Measurements from ENCODE around the gene ARHGAP8.

The ARHGAP8 gene

DNA sequence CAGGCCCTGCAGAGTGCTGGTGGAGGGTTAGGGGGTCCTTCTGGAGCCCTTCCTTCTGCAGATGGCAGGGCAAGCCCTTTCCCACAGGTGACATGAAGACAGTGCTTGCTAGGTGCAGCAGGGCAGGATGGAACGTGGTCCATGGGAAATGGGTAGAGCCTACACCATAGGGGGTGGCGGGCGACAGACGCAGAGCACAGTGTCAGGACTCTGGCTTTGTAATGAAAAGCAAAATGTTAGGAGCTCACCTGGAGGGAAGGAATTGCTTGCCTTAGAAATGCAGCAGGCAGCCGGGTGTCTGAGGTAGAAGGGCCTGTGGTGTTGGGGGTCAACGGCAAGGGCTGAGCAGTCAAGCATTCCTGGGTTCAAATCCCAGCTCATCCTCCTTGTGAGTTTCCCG is 54.9 kb downstream of the ARHGAP8 start:
- DNase-seq: no peak

DNA sequence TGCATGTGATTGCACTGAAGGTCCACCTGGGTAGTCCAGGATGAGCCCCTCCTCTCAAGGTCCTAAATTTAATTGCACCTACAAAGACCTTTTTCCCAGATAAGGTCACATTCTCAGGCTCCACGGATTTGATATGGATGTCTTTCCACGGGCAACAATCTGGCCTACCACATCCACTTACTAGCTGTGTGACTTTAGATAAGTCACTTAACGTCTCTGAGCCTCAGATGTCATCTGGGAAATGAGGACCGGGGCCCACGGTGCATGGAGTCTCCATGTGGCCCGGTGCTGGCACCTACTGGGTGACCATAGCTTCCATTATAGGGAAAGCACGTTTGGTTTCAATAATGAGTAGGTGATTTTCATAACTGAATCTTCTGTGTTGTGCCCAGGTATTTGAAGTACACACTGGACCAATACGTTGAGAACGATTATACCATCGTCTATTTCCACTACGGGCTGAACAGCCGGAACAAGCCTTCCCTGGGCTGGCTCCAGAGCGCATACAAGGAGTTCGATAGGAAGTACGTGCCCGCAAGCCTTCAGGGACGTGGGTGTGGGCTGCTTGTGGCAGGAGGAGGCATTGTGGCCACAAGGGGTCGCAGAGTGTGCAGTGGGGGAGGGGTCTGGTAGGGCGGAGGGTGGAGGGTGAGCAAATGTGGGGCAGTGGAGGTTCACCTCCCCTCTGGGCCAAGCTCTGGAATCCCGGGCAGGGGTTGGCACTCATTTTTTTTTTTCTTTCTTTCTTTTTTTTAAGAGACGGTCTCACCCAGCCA is 55.7 kb downstream of the ARHGAP8 start:
- DNase-seq: no peak

DNA sequence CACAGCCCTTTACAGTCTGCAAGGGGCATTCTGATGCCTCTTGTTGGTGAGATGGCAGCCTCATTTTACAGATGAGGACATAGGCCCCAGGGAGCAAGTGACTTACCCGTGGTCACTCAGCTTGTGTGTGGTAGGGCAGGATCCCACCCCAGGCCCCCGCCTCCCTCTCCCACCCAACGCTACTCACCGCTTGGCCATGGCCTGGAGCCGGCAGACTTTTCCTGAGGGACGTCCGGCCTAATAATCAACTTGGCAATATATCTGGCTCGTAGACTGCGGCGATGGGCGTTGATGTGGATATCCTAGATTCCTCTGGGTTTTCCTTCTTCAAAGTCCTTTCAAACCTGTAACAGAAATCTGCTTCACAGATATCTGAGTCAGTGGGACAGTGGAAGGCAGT is 57.1 kb downstream of the ARHGAP8 start:
- no peak for DNase-seq

DNA sequence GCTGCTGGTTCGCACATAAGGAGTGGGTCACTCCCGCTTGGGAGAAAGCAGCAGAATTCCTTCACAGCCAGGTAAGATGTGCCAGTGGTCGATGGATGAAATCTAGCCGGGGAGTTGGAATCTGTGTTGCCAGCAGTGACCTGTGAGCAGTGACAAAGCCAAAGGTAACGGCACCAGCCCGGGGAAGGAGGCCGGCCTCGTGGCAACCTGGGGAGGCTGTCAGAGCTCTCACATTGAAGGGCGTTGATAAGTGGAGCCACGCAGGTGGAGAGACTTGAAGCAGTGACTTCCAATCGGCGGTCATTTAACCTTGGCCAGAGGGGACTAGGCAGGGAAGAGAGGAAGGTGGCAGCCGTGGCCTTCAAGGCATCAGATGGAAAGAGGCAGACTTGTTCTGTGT is 58.8 kb downstream of the ARHGAP8 start:
- no peak for DNase-seq

DNA sequence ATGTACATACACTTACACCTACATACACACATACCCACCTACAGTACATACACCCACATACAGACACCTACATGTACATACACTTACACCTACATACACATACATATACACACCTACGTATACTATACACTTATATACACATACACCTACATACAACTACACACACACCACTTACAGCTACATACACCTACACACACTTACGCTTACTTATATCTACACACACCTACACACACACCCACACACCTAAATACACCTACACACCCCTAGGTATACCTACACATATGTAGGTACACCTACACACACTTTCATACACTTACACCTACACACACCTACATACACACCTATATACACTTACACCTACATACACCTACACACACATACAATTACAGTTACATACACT is 61.0 kb downstream of the ARHGAP8 start:
- no peak for DNase-seq

DNA sequence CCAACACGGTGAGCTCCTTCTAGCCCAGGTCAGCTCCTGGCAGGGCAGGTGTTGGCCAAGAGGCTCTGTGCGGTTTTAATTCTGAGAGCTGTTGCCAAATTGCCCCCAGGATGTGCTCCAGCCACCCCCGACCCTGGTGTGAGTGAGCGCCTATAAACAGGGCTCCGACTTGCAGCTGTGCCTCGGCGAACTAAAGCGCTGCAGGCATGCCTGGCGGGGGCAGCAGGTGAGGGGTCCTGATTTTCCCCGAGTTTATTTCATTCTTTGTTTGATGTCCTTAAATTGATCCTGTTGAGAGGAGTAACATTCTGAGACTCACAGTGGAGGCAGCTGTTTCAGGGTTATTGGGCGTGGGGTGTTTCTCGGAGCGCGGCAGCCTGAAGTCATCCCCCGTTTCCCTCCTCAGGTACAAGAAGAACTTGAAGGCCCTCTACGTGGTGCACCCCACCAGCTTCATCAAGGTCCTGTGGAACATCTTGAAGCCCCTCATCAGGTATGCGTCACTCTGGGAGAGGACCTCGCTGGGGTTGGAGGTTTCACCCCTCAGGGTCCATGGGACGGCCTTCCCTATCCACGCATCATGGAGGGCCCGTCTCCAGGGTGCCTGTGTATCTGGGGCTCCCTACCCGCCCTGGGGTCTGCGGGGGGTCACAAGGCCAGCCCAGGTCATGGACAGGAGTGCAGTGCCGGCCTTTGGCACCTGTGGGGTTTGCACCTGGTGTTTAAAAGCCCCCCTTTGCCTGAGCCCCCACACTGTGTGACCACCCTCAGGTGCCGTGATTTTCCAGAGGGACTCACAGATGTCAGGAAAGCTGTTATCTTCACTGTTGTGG is 62.1 kb downstream of the ARHGAP8 start:
- no peak for DNase-seq

DNA sequence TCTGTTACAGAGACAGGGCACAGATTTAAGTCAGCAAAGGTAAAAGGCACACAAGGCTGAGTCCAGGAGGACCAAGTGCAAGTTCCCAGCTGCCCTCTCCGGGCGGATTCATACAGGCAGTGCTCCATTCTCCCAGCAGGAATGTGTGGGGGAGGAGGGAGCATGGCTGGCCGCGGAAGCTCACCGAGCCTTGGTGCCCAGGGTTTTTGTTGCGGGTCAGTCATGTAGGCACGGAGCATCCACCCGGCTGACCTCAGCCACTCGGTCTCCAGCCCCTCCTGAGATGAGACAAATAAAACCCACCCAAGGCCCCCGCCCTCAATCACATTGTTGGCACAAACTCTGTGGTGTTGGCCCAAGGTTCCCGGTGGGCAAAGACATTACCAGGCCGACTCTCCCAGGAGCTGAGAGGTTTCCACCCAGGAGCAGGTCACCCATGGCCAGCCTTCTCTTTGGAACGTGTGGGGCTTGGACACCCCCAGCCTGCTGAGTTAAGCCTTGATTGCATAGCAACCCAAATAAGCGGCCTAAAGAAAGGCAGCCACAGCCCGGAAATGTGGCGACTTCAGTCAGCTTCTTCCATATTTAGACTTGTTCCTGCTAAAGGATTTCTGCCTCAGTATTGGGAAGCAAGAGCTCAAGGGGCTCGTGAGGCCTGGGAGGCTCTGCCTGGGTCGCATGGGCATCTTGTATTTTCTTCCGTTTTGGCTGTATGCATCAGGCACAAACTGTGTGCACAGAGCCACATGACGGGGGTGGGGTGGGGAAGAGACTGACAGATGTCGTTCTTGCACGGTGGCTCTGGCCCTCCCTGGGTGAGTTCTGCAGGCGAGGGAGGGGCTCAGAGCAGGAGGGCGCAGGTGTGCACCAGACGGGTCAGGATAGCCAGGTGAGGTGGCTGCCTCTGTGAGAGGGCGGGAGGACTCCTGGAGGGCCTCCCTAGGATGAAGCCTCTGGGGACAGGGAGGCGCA is 63.0 kb downstream of the ARHGAP8 start:
- DNase-seq: no peak

DNA sequence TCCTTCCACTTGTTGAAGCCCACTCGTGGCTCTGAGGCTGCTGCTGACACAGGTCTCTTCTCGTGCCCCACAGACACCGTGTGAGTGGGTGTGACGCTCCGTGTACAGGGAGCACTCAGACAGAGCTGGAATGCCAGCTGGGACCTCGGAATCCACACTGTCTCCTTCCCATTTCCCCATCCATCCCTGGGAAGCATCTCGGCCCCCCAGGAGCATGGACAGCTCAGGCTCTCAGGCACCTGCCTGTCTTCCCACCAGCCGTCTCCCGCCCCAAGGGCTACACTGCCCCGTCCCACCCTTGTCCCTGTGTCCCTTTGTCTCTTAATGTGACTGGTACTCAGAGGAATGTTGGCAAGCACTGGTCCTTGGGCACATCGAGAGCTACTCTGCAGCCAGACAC is 63.8 kb downstream of the ARHGAP8 start:
- no peak for DNase-seq

DNA sequence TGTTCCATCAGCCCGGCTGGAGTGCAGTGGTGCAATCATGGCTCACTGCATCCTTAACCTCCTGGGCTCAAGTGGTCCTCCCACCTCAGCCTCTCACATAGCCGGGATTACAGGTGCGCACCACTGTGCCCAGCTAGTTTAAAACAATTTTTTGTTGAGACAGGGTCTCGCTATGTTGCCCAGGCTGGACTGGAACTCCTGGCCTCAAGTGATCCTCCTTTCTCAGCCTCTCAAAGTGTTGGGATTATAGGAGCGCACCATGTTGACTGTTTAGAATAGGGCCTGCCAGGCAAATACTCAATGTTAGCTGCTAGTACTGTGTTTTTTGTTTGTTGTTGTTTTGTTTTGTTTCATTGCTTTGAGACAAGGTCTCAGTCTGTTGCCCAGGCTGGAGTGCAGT is 66.4 kb downstream of the ARHGAP8 start:
- no peak for DNase-seq

DNA sequence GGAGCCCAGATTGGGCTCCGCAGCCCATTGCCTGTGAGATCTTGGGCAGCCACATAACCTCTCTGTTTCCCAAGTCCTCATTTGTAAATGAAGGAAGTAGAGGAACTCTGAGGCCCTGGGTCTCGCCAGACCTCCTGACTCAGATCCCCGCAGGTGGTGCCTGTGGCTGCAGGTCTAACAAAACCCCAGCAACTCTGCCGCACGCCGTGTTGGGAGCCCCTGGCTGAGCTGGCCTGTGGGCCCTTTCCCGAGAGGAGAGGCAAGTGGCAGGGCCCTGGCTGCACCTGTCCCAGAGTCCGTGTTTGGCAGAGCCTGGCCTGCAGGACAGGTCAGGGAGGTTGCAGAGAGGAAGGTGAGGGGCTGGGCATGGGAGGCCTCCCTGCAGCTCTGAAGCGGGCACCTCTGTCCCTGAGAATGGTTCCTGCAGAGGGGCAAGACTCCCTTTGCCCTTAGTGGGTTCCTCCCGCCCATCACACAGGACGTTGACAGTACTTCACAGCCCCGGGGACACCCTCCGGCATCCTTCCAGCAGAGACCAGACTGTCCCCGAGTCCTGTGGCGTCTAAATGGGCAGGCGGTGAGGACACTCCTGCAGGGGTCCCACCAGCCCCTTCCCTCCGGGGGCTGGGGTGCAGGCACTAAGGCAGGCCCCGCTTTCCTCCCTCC is 67.7 kb downstream of the ARHGAP8 start:
- DNase-seq: no peak

DNA sequence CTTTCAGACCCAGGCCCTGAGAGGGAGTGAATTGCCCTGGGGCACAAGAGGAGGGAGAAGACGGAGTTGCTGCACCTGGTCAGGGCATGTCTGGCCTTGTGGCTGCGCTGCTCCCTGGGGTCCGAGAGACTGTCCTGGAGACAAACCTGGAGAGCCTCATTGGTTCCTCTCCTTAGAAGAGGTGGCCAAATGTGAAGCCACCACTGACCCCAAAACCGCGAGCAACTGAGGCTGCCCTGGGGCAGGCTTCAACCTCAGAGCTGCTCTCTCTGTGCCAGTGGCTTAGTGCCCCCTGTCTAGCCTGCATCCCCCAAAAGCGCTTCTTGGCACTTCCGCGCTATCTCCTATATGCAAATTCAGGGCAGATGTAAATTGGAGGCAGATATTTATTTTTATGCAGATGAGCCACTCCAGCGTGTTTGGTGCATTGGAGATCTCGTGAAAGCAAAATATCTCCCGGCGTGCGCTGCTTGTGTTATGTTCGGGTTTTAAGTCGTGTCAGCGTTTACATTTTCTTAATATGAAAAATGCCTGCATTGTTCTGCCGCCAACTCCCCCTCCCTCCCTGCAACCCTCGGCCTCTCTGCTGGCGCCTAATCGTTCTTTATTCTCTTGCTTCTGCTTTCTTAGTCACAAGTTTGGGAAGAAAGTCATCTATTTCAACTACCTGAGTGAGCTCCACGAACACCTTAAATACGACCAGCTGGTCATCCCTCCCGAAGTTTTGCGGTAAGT is 69.5 kb downstream of the ARHGAP8 start:
- DNase-seq: no peak

DNA sequence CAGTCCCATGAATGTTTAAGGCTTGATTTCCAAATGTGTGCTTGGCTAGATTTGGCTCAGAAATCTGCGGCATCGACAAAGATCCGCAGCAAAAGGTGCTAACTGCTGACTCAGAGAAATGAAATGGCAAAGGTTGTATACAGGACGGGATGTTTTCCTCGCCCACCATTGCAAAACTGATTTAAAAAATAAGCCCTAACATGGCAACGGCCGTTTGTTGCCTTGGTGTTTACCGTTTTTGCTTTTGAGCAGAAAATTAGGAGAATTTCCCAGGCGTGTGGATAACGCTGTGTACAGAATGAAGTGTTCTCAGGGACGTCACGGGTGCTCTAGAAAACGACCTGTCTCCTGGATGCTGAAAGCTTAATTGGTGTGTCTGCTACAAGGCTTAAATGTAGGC is 70.2 kb downstream of the ARHGAP8 start:
- DNase-seq: no peak

DNA sequence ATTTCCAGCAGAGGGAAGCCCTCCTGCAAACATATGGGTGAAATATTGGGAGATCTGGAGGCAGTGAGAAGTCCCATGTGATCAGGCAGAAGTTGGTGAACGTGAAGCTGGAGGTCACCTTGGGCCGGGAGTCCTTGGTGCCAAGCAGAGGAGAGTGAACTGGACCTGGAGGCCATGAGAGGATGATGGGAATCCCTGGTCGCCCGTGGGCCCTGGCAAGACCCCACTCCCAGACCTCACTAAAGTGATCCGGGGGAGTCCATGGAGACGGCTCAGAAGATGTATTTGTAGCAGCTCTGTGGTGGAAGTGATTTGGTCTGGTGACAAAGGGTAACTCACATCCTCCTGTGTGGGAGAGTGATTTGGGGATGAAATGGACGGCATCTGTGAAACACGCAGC is 71.0 kb downstream of the ARHGAP8 start:
- no peak for DNase-seq

DNA sequence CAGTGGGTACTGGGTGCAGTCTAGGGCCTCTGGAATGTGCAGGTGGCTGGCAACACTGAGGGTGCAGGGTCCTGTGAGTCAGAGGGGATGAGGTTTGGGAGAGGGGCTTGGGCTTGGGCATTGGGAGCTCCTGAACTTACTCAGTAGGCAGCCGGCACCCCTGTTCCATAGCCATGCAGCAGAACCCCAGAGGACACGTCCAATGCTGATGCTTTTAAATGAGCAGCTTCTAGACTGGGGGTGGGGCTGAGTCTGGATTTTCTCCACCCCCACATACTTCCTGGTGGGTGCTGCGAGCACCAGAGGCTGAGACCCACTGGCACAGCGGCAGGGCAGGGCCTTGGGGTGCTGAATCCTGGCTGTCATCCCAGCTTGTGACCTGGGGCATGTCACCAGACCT is 71.4 kb downstream of the ARHGAP8 start:
- no peak for DNase-seq

DNA sequence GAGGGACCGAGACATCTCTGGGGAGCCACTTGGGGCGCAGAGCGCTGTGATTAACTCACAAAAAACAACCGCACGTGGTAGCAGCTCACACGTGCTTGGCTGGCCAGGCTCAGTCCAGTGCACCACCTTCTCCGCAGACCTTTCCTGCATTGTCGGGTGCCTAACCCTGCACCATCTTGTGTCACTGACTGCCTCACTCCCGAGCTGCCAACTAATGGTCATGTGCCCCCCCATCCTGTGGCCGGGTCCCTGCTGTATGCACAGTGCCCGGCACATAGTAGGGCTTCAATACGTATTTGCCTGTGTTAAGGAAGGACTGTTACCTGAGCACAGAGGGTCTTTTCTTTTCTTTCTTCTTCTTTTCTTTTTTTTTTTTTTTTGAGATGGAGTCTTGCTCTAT is 71.9 kb downstream of the ARHGAP8 start:
- DNase-seq: no peak

DNA sequence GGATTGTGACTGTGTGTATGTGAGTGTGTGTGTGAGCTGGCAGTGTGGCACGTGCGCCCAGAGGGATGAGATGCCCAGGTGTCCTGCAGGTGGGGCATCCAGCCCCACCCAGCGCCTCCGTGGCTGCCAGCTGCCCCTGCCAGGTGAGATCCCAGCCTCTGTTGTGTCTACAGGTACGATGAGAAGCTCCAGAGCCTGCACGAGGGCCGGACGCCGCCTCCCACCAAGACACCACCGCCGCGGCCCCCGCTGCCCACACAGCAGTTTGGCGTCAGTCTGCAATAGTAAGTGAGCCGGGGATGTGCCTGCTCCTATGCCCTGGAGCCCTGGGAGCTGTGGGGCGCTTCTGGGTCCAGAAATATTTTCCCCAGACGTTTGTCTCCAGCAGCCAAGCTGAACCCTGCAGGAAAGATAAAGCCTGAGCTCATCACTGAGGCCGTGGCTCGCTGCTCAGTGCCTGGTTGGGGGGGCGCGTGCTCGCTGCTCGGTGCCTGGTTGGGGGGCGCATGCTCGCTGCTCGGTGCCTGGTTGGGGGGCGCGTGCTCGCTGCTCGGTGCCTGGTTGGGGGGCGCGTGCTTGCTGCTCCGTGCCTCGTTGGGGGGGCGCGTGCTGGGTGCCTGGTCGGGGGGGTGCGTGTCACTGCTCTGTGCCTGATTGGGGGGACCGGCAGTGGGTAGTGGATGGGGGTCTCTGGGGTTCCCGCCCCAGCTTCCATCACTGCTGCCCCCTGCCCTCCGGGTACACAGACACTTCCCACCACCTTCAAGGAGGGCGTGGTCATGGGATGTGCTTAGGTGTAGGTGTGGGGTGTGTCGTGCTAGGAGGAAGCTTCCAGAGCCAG is 73.2 kb downstream of the ARHGAP8 start:
- DNase-seq: no peak

DNA sequence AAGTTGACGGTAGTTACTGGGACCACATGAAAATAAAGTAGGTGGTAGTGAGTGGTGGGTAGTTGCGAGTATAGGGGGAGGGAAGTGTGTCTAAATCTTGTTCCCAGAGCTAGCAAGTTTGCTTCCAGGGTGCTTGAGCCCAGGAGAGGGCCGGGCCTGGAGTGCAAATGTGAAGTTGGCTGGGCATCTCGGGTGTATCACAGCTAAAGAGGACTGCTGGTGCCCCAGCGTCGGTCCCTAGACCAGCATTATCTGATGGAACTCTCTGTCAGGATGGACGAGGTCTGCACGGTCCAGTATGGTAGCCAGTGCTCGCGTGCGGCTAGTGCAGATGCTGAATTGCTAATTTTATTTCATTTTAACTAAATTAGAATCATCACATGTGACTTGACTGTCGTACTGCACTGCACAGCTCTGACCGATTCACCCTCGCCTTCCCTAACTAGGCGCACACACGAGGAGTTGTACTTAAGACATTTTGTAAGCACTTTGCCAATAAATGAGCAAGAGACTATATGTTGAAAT is 75.4 kb downstream of the ARHGAP8 start:
- DNase-seq: no peak

DNA sequence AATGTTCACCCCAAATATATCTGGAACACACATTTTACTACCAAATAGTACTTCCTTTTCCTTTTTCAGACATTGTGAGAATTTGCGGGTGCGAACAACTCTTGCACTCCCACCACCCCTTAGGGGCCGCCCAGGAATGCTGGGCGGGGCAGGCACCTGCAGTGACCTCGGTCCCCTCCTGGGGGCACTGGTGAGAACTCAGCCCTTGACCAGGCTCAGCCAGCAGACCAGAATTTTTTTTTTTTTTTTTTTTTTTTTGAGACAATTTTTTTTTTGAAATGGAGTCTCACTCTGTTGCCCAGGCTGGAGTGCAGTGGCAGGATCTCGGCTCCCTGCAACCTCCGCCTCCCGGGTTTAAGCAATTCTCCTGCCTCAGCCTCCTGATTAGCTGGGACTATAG is 75.8 kb downstream of the ARHGAP8 start:
- no peak for DNase-seq

DNA sequence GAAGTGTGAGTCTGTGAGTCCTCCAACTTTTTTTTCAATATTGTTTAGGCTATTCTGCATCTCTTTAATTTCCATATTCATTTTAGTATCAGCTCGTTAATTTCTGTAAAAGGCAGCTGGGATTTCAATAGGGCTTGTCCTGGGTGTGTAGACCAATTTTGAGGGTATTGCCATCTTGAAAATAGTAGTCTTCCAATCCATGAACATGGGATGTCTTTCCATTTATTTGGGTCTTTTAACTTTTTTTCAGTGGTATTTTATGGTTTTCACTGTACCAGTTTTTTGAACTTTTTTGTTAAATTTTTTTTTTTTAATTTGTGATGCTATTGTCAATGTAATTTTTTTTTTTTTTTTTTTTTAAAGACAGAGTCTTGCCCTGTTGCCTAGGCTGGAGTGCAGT is 79.5 kb downstream of the ARHGAP8 start:
- DNase-seq: no peak

DNA sequence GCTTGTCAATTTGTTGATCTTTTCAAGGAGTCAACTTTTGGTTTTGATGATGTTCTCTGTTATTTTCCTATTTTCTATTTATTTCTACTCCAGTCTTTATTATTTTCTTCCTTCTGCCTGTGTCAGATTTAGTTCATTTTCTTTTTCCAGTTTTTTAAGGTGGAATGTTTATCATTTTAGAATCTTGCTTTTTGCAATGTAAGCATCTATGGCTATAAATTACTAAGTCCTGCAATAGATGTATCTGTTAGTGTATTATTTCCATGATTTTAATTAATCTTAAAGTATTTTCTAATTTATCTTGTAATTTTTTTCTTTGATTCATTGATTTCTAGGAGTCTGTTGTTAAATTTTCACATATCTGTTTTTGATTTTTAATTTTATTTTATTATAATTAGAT is 81.7 kb downstream of the ARHGAP8 start:
- DNase-seq: no peak

DNA sequence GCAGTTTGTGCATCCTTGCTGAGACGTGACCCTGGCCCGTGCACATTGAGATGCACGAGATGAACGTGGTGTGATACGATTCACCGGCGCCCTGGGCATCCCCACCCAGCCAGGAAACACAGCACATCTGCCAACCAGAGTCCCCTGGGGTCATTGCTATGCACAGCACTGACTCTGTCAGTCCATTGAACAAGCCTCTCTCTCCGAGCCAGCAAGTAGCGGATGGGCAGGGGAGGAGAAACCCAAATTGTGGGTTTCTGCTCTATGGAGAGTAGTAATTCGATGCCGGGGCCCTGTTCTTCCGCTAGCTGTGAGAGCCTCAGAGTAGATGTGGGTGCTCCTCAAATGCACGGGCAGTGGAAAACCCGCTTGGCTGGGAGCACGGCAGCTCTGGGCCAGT is 85.1 kb downstream of the ARHGAP8 start:
- no peak for DNase-seq

Measured in CD4-positive, alpha-beta T cell treated with Interleukin-10 for 1 hour (primary cell).